PFSK-1 (cell line): ENCODE results near the gene CD44.

ENCODE experiments used
- FOXP2 ChIP-seq: optimal IDR thresholded peaks from 2 replicates; pipeline ENCODE3; 2011; ENCODE audit warnings: borderline replicate concordance, control low read depth, inconsistent platforms; ENCODE audit not compliant: insufficient read depth; ENCODE audit errors: extremely low read length, extremely low read depth
- POLR2AphosphoS5 ChIP-seq: IDR thresholded peaks from 2 replicates; pipeline ENCODE4 v1.6.1; 2012; ENCODE audit warnings: low read depth, mild to moderate bottlenecking, control low read depth, low read length, moderate library complexity
- REST ChIP-seq, 2 experiments: IDR thresholded peaks; 2 replicates each; pipeline versions ENCODE4 v1.6.1 to v1.8.0; 2011 to 2012; ENCODE audit warnings: low read depth in 2 of 2, low read length in 2 of 2, control low read depth in 1 of 2, inconsistent platforms in 1 of 2, mild to moderate bottlenecking in 1 of 2, moderate library complexity in 1 of 2; ENCODE audit not compliant: insufficient read depth in 1 of 2
- SIN3A ChIP-seq: IDR thresholded peaks from 2 replicates; pipeline ENCODE4 v1.6.1; 2012; ENCODE audit warnings: mild to moderate bottlenecking, low read length, moderate library complexity, borderline replicate concordance; ENCODE audit not compliant: insufficient read depth

GRCh38 chr11:35214792-35215193 is 75.8 kb downstream of the CD44 start:
- TF ChIP-seq REST (IDR thresholded peaks at IDR 0.05; ENCODE audit: insufficient read depth in 1 of 2, low read depth in 2 of 2, low read length in 2 of 2) (0 out of 4 replicates have a peak, but pooled peaks of 1 of the 2 experiments have one; percentile 54), FOXP2 (no peak), SIN3A (no peak), POLR2AphosphoS5 (no peak)
